HepG2 (cell line): Measurements from ENCODE around the gene MAN2C1. TPM values are rescaled to one million over a fixed set of nuclear protein-coding genes. Genes with fewer than 3 reads are reported as not detected.

ENCODE experiments used
- ADNP ChIP-seq: sonication (generic); formaldehyde crosslinking; IDR thresholded peaks from 2 replicates; pipeline ENCODE4 v1.4.0; 2020; ENCODE audit warnings: missing genetic modification reagents
- ATF7-NPFF ChIP-seq: sonication (generic); formaldehyde crosslinking; IDR thresholded peaks from 2 replicates; pipeline ENCODE4 v1.8.1; 2023; ENCODE audit warnings: mild to moderate bottlenecking, low read depth, missing genetic modification reagents, moderate library complexity
- ATRX ChIP-seq: sonication (generic); formaldehyde crosslinking; IDR thresholded peaks from 2 replicates; pipeline ENCODE4 v1.4.0; 2020; ENCODE audit warnings: missing genetic modification reagents, borderline replicate concordance
- NFIB ChIP-seq: sonication (generic); formaldehyde crosslinking; IDR thresholded peaks from 2 replicates; pipeline ENCODE4 v1.9.0; 2021; ENCODE audit warnings: missing genetic modification reagents, mild to moderate bottlenecking, borderline replicate concordance
- NFRKB ChIP-seq: fragments of 450-650 bp; IDR thresholded peaks from 2 replicates; pipeline ENCODE4 v1.6.1; 2017
- NONO ChIP-seq, 2 experiments: fragments of 450-650 bp in 1 of 2; sonication (generic) in 1 of 2; formaldehyde crosslinking in 1 of 2; IDR thresholded peaks in 1 of 2; conservative IDR thresholded peaks in 1 of 2; 2 replicates each; pipeline versions ENCODE4 v1.6.1 to v1.8.0; 2017 to 2022; ENCODE audit warnings: mild to moderate bottlenecking in 1 of 2, missing genetic modification reagents in 1 of 2, moderate library complexity in 1 of 2
- STAT5B ChIP-seq: sonication (generic); formaldehyde crosslinking; IDR thresholded peaks from 2 replicates; pipeline ENCODE4 v1.4.0; 2020; ENCODE audit warnings: missing genetic modification reagents
- ZNF18 ChIP-seq: sonication (generic); formaldehyde crosslinking; IDR thresholded peaks from 2 replicates; pipeline ENCODE4 v1.8.0; 2022; ENCODE audit warnings: mild to moderate bottlenecking, missing genetic modification reagents; ENCODE audit not compliant: insufficient replicate concordance
- ZNF567 ChIP-seq: sonication (generic); formaldehyde crosslinking; IDR thresholded peaks from 2 replicates; pipeline ENCODE4 v1.8.1; 2023; ENCODE audit warnings: mild to moderate bottlenecking, missing genetic modification reagents, borderline replicate concordance
- ZNF687 ChIP-seq: sonication (generic); formaldehyde crosslinking; IDR thresholded peaks from 2 replicates; pipeline ENCODE4 v1.5.1; 2020; ENCODE audit warnings: mild to moderate bottlenecking, missing genetic modification reagents, moderate library complexity
- ZNF780A ChIP-seq: sonication (generic); formaldehyde crosslinking; IDR thresholded peaks from 2 replicates; pipeline ENCODE4 v1.8.0; 2022; ENCODE audit warnings: mild to moderate bottlenecking, missing genetic modification reagents, moderate library complexity
- ZNF879 ChIP-seq: sonication (generic); formaldehyde crosslinking; IDR thresholded peaks from 2 replicates; pipeline ENCODE4 v1.8.1; 2023; ENCODE audit warnings: missing genetic modification reagents
- polyA plus RNA-seq, 8 experiments: library from polyadenylated mRNA; depleted of rRNA in 3 of 8; stranded (reverse) in 7 of 8; unstranded in 1 of 8; fragments of >200 nt; fragmentation: Illumina TruSeq in 4 of 8; extraction: Trizol in 4 of 8; gene quantifications; 2 replicates each; pipeline versions ENCODE4 v1.2.1 to v1.2.3, GENCODE V29; 2011 to 2016; ENCODE audit warnings: low read depth in 4 of 8, missing spikeins in 1 of 8, mixed read lengths in 1 of 8; ENCODE audit not compliant: insufficient read depth in 1 of 8
- total RNA-seq, 5 experiments: library from RNA; depleted of rRNA; stranded (reverse); fragments of >200 nt; fragmentation: Illumina TruSeq; extraction: Trizol; gene quantifications; 2 replicates each; pipeline ENCODE4 v1.2.3, GENCODE V29; 2016; ENCODE audit warnings: low read depth in 1 of 5
- TF ChIP-seq, protein P1 (sequence below), 2 experiments: sonication (generic) in 1 of 2; formaldehyde crosslinking in 1 of 2; IDR thresholded peaks; 2 replicates each; pipeline versions ENCODE4 v1.5.1 to v1.6.1; 2011 to 2020; ENCODE audit warnings: borderline replicate concordance in 1 of 2, low read depth in 1 of 2, low read length in 1 of 2, mild to moderate bottlenecking in 1 of 2, missing genetic modification reagents in 1 of 2, moderate library complexity in 1 of 2
- TF ChIP-seq, protein P2 (sequence below): sonication (generic); formaldehyde crosslinking; IDR thresholded peaks from 2 replicates; pipeline ENCODE4 v1.4.0; 2020; ENCODE audit warnings: missing genetic modification reagents, borderline replicate concordance
- TF ChIP-seq, protein P3 (sequence below): sonication (generic); formaldehyde crosslinking; IDR thresholded peaks from 2 replicates; pipeline ENCODE4 v1.8.0; 2022; ENCODE audit warnings: missing genetic modification reagents, mild to moderate bottlenecking, borderline replicate concordance

Gene MAN2C1
- total and polyA plus RNA-seq, 2 of the 13 experiments (the other 11 are each of a cell fraction or from before 2014, with no cell fraction given) = 62.6 to 71.0 TPM

- TF ChIP-seq ZNF687 (CRISPR knock-in tag) (peak; percentile 31), NFIB (CRISPR knock-in tag) (no peak), ZNF780A (CRISPR knock-in tag) (0 out of 2 replicates have a peak, but pooled peaks have one; percentile 20), ATF7-NPFF (CRISPR knock-in tag) (no peak), STAT5B (no peak), ZNF18 (CRISPR knock-in tag) (no peak), NFRKB (no peak), ZNF567 (CRISPR knock-in tag) (no peak), ATRX (CRISPR knock-in tag) (no peak), NONO (IDR thresholded peaks at IDR 0.05) (no peak), NONO (CRISPR knock-in tag; conservative IDR thresholded peaks at IDR 0.05) (no peak), ZNF879 (CRISPR knock-in tag) (peak; percentile 1; the same call in 1 of the 2 replicates), ADNP (no peak)
- TF ChIP-seq, protein P1, sequence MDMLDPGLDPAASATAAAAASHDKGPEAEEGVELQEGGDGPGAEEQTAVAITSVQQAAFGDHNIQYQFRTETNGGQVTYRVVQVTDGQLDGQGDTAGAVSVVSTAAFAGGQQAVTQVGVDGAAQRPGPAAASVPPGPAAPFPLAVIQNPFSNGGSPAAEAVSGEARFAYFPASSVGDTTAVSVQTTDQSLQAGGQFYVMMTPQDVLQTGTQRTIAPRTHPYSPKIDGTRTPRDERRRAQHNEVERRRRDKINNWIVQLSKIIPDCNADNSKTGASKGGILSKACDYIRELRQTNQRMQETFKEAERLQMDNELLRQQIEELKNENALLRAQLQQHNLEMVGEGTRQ (IDR thresholded peaks at IDR 0.05; ENCODE audit: low read depth, low read length) = no peak
- TF ChIP-seq, protein P1 (CRISPR knock-in tag; IDR thresholded peaks at IDR 0.05; ENCODE audit: borderline replicate concordance) = no peak
- TF ChIP-seq, protein P2, sequence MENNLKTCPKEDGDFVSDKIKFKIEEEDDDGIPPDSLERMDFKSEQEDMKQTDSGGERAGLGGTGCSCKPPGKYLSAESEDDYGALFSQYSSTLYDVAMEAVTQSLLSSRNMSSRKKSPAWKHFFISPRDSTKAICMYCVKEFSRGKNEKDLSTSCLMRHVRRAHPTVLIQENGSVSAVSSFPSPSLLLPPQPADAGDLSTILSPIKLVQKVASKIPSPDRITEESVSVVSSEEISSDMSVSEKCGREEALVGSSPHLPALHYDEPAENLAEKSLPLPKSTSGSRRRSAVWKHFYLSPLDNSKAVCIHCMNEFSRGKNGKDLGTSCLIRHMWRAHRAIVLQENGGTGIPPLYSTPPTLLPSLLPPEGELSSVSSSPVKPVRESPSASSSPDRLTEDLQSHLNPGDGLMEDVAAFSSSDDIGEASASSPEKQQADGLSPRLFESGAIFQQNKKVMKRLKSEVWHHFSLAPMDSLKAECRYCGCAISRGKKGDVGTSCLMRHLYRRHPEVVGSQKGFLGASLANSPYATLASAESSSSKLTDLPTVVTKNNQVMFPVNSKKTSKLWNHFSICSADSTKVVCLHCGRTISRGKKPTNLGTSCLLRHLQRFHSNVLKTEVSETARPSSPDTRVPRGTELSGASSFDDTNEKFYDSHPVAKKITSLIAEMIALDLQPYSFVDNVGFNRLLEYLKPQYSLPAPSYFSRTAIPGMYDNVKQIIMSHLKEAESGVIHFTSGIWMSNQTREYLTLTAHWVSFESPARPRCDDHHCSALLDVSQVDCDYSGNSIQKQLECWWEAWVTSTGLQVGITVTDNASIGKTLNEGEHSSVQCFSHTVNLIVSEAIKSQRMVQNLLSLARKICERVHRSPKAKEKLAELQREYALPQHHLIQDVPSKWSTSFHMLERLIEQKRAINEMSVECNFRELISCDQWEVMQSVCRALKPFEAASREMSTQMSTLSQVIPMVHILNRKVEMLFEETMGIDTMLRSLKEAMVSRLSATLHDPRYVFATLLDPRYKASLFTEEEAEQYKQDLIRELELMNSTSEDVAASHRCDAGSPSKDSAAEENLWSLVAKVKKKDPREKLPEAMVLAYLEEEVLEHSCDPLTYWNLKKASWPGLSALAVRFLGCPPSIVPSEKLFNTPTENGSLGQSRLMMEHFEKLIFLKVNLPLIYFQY (CRISPR knock-in tag) = no peak
- TF ChIP-seq, protein P3, sequence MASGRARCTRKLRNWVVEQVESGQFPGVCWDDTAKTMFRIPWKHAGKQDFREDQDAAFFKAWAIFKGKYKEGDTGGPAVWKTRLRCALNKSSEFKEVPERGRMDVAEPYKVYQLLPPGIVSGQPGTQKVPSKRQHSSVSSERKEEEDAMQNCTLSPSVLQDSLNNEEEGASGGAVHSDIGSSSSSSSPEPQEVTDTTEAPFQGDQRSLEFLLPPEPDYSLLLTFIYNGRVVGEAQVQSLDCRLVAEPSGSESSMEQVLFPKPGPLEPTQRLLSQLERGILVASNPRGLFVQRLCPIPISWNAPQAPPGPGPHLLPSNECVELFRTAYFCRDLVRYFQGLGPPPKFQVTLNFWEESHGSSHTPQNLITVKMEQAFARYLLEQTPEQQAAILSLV (CRISPR knock-in tag) = 0 out of 2 replicates have a peak, but pooled peaks have one; percentile 8
Measured at GRCh38 chr15:75368689-75369239, 357 bp upstream of the MAN2C1 start (continued).
